CD4-positive, alpha-beta T cell treated with Interleukin-4 for 1 hour (primary cell): ENCODE results near the gene IQCE.
A peak's percentile ranks its signal among the peaks of the same experiment; 100 is the strongest.
"Not testable (repeated sequence)": the region's sequence is repeated elsewhere in the genome, so short reads cannot be mapped to it uniquely, and the experiment has no call there.

Experiments used
- DNase-seq, 2 donors: peaks; one replicate each; pipeline ENCODE4 v3.0.0-alpha.2; 2020 to 2022

IQCE gene

GRCh38 chr7:2521952-2522591 is 36.7 kb upstream of the IQCE start:
- peak; percentile 77 to 80 for DNase-seq

- DNase-seq: no peak
Observed at GRCh38 chr7:2522780-2523433, 35.9 kb upstream of the IQCE start.

- no peak for DNase-seq
Observed at GRCh38 chr7:2523461-2523936, 35.3 kb upstream of the IQCE start.

GRCh38 chr7:2523941-2524807 is 34.6 kb upstream of the IQCE start:
- no peak for DNase-seq

- no peak for DNase-seq
Observed at GRCh38 chr7:2524808-2525657, 33.7 kb upstream of the IQCE start.

DNA sequence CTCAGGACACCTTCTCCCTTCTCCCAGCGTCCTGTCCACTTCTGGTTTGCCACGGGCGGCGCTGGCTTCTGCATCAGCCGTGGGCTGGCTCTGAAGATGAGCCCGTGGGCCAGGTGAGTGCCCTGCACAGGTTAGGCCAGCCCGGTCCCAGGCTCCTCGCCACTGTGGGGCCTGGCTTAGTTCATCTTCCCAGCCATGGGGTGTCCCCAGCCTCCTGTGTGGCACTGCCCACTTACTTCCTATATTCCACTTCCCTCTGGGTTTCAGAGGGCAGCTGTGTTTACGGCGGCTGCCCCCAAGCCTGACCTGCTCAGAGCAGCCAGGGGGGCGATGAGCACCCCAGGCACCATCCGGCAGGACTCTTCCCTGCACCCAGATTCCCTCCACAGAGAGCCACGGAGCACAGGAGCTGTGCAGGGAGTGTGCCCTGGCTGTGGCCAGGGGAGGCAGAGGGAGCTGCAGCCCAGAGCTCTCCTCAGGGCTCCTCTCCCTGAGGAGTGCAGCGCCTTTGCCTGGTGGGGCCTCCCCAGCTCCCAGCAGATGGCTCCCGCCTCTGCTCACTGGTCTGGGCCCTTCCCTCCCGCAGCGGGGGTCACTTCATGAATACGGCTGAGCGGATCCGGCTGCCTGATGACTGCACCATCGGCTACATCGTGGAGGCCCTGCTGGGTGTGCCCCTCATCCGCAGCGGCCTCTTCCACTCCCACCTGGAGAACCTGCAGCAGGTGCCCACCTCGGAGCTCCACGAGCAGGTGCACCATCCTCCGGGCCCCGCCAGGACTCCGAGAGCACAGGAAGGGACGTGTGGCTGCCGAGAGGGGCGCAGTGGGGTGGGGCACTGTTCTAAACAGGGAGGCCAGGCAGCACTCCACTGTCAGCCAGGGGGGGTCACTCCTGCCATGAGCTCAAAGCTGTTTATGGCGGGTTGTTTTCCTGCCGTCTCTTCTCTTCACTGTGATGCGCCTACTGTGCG is 32.8 kb upstream of the IQCE start:
- no peak for DNase-seq

- no peak for DNase-seq
Observed at GRCh38 chr7:2526659-2527504, 31.9 kb upstream of the IQCE start.

DNA sequence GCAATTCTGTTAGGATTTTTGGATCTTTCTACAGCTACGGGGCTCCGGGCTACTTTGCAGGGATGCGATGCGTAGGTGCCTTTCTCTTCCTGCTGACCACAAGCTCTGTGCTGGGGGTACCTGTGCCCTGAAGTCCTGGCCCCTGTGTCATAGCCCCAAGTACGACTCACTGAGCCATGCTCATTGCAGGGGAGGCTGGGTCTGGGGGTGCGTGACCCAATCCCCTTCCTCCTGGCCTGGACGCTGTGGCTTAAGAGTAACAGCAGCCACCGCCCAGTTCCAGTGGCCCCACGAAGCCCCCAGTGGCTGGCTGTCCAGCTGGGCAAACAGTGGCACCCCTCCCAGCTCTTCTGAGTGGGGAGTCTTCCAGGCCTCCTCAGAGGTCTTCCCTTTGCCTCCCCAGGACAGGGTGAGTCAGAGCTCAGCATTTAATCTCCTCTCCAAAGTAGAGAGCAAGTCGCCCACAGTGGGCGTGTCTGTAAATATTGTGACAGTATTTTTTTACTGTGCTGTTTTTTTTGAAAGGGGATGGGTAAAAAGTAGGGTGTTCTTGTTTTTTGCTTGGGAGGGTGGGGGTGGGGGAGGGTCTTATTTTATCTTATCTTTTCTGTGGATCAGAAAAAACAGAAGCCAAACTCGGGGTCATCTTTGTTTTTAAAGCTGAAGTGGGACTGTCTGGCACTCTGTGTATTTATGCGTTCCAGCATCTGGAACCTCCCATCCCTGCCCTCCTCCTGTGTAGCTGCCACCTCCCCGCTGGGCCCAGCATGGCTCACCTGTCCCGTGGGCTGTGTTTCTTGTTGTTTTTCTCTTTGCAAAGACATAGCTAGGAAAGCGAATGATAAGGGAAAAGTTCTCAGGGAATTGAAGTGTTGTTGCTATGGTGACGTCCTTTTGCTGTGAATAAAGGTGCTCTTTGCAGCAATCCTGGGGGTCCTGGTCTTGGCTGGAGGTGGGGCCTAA is 31.0 kb upstream of the IQCE start:
- DNase-seq: peak; percentile 45 to 53

- DNase-seq: no peak
Observed at GRCh38 chr7:2528481-2529095, 30.2 kb upstream of the IQCE start.

DNA sequence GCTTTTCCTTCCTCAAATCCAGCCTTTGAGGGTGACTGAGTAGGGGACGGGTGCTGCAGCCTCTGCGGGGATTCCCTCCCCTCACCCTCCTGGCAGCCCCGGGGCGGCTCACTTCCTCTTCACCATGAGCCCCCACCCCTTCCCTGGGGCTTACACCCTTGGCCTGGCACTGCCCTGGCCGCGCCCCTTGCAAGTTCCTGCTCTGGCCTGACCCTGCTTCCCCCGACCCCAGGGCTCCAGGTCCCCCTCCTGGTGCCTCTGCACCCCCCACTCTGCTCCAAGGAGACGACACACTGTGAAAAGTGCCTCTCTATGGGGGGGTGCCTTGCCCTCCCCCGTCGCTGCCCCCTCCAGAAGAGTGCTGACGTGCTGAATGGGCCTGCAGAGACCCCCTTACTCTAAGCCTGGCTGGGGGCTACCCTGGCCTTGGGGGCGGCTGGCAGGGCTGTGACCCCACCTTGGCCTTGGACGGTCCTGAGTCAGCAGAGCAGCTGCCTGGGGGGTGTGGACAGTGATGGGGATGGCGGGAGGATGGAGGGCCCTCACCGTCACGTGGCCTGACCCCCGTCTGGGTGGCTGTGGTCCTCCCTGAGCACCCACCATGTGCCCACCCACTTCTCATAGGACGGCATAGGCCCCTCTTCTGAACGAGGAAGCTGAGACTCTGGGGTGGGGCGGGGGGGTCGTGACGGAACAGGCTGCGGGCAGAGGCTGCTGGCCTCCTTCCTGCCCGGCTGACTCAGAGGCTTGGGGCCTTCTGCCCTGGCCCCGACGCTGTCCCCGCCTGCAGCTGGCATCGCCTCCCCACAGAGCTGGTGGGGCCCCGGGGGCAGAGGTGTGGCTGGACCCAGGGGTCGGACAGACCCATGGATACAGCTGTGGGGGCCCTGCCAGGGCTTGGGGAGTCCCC is 29.4 kb upstream of the IQCE start:
- peak; percentile 65 to 90 for DNase-seq

DNA sequence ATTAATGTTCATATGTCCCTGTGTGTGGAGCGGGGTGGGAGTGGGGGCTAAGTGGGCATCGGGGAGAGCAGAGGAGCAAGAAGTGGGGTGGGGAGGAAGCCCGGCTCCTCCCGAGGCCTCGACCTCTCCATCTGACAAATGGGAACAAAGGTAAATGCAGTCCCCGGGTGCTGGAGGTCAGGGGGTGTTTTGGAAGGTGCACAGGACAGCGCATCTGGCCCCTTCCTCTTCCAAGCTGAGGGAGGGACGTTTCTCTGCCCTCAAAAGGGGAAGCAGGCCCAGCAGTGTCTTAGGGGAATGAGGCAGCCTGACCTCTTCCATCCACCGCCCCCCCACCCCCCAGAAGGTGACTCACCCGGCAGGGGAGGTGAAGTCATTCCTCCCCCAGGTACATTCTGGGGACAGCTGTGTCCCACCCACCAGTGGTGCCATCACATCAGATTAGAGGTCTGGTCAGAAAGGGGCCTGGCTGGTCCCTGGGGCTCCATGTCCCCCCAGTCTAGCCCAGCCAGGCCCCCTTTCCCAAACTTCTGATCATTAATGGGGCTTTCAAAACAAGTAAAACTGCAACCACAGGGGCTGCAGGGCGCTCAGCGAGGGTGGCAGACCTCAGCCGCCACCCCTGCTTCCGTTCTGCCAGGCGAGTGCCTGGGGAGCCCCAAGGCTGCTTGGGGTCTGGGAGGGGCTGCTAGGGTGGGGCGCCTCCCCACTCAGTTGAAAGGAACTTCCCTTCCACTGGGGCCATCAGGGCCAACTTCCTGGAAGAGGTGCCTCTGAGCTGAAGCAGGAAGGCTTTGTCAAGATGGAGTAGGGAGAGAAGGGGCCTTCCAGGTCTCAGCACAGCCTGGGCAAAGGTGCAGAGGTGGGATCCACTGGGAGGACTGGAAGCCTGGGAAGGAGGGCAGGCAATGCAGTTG is 28.4 kb upstream of the IQCE start:
- DNase-seq: peak; percentile 85

- not testable (repeated sequence) for DNase-seq
Observed at GRCh38 chr7:2530994-2531795, 27.6 kb upstream of the IQCE start.

GRCh38 chr7:2531796-2532110 is 27.0 kb upstream of the IQCE start:
- not testable (repeated sequence) for DNase-seq

- DNase-seq: peak in 1 of 2 donors; percentile 11
Observed at GRCh38 chr7:2532199-2532772, 26.5 kb upstream of the IQCE start.

DNA sequence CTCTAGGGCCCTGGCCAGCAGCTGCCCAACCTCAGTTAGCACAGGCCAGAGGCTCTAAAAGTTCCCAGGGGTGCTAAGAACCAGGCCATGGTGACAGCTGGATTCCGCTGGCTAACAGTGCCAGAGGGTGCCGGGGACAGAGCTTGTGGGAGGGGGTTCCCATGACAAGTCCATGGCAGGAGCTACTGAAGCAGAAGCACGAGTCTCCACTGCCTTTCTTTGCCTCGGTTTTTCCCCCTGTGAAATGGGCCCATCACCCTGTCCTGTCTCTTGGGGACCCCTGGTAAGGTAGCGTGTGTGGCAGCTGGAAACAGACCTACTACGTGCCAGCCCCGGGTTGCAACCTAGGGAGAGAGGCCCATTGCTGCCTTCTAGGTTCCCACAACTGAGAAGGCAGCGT is 26.0 kb upstream of the IQCE start:
- DNase-seq: not testable (repeated sequence)
